ENCODE results near the gene ADAMTS15. TPM values are rescaled to one million over a fixed set of nuclear protein-coding genes. Genes with fewer than 3 reads are reported as not detected.

Gene ADAMTS15
- total RNA-seq, 6 experiments from 2014 or later, result 0.19 to 1.1 (median 0.31) TPM; not detected in 1

GRCh38 chr11:130421199-130421585 lies 27.3 kb upstream of the ADAMTS15 start:
- TF ChIP-seq CTCF (IDR thresholded peaks at IDR 0.05) (no peak), POLR2A (IDR thresholded peaks at IDR 0.05) (no peak)
- H3K27ac ChIP-seq, result no peak overlapping the region
- intact Hi-C loops (cut with DNase I), result loop anchor here in 1 of 2 donors (10.0 kb wide), 1 partner anchor 206 kb away; no protein-coding TSS in a partner anchor

GRCh38 chr11:130421697-130422096 lies 26.7 kb upstream of the ADAMTS15 start:
- Histone ChIP-seq H3K27me3 (peaks cover 0 to 5% of the 10 kb centered on the region in 2 donors), H3K4me3 (no peak overlapping the region), H3K9me3 (no peaks in the 10 kb centered on the region), H3K36me3 (no peaks in the 10 kb centered on the region), H3K4me1 (peaks cover 0 to 3% (median 0%) of the 10 kb centered on the region in 4 donors), H3K27ac (no peak overlapping the region)
- intact Hi-C loops (cut with DNase I), result loop anchor here in 1 of 2 donors (10.0 kb wide), 1 partner anchor 207 kb away; no protein-coding TSS in a partner anchor
- ATAC-seq (no peak), DNase-seq (no peak)
- 84% methylated on average over 3 of the region's 8 CpGs for WGBS (ENCODE audit: insufficient coverage, low coverage, low lambda C conversion rate, missing lambda C conversion rate)
- no peak for TF ChIP-seq POLR2A (IDR thresholded peaks at IDR 0.05)
- no peak for TF ChIP-seq CTCF (IDR thresholded peaks at IDR 0.05)

More at GRCh38 chr11:130421199-130421585, 27.3 kb upstream of the ADAMTS15 start:
- H3K4me3 ChIP-seq, result no peak overlapping the region
- WGBS (ENCODE audit: insufficient coverage, low coverage, low lambda C conversion rate, missing lambda C conversion rate), result 91% methylated on average over 4 of the region's 7 CpGs
- H3K36me3 ChIP-seq, result no peaks in the 10 kb centered on the region
- peaks cover 0 to 3% (median 0%) of the 10 kb centered on the region in 4 donors for H3K4me1 ChIP-seq
- no peaks in the 10 kb centered on the region for H3K9me3 ChIP-seq
- ATAC-seq (no peak), DNase-seq (no peak)
- H3K27me3 ChIP-seq, result peaks cover 0 to under 1% of the 10 kb centered on the region in 2 donors

GRCh38 chr11:130422251-130422995 lies 26.0 kb upstream of the ADAMTS15 start:
- Histone ChIP-seq H3K27ac (no peak overlapping the region), H3K27me3 (peaks cover 2 to 6% of the 10 kb centered on the region in 2 donors), H3K9me3 (no peaks in the 10 kb centered on the region), H3K36me3 (no peaks in the 10 kb centered on the region), H3K4me1 (peaks cover 0 to 10% (median 0%) of the 10 kb centered on the region in 4 donors), H3K4me3 (no peak overlapping the region)
- WGBS (ENCODE audit: insufficient coverage, low coverage, low lambda C conversion rate, missing lambda C conversion rate), result 91% methylated on average over 12 of the region's 22 CpGs
- TF ChIP-seq CTCF (IDR thresholded peaks at IDR 0.05), result no peak
- no peak for TF ChIP-seq POLR2A (IDR thresholded peaks at IDR 0.05)
- intact Hi-C loops (cut with DNase I), result loop anchor here in 1 of 2 donors (10.0 kb wide), 1 partner anchor 208 kb away; no protein-coding TSS in a partner anchor
- ATAC-seq (no peak), DNase-seq (no peak)

- intact Hi-C loops (cut with DNase I), result loop anchor here in 1 of 2 donors (10.0 kb wide), 1 partner anchor 209 kb away; no protein-coding TSS in a partner anchor
- Histone ChIP-seq H3K4me1 (peaks cover 0 to 15% (median 2%) of the 10 kb centered on the region in 4 donors), H3K9me3 (no peaks in the 10 kb centered on the region), H3K36me3 (no peaks in the 10 kb centered on the region), H3K27ac (no peak overlapping the region), H3K27me3 (peaks cover 4 to 6% of the 10 kb centered on the region in 2 donors), H3K4me3 (no peak overlapping the region)
- ATAC-seq, result no peak
- 73% methylated on average over 7 of the region's 16 CpGs for whole genome bisulfite sequencing (ENCODE audit: insufficient coverage, low coverage, low lambda C conversion rate, missing lambda C conversion rate)
- TF ChIP-seq CTCF (IDR thresholded peaks at IDR 0.05) (no peak), POLR2A (IDR thresholded peaks at IDR 0.05) (no peak)
- no peak for DNase-seq
Observed at GRCh38 chr11:130423541-130424142, 24.8 kb upstream of the ADAMTS15 start.
